Smooth muscle cell (in vitro differentiated cells): ENCODE data around the gene NCKAP5L. TPM values are rescaled to one million over a fixed set of nuclear protein-coding genes. Genes with fewer than 3 reads are reported as not detected.

Experiments used
- DNase-seq: peaks from one replicate; lab custom pipeline; 2025; ENCODE audit not compliant: unreplicated experiment; lab: John Stamatoyannopoulos, UW
- H2AFZ ChIP-seq: fragments of 200-600 bp; sonication (generic); 2 replicates; pipeline ENCODE4 v1.6.0; 2016; ENCODE audit warnings: antibody characterized with exemption, low read depth, mild to moderate bottlenecking
- H3F3A ChIP-seq: fragments of 200-600 bp; sonication (generic); 2 replicates; pipeline ENCODE4 v1.6.0; 2017; ENCODE audit warnings: antibody characterized with exemption, low read depth
- H3K27ac ChIP-seq: fragments of 200-600 bp; sonication (generic); 2 replicates; pipeline ENCODE4 v1.5.1; 2016; ENCODE audit warnings: low read depth, mild to moderate bottlenecking
- H3K27me3 ChIP-seq: fragments of 200-600 bp; sonication (generic); 2 replicates; pipeline ENCODE4 v1.6.1; 2016; ENCODE audit warnings: low read depth, mild to moderate bottlenecking
- H3K36me3 ChIP-seq: fragments of 200-600 bp; sonication (generic); 2 replicates; pipeline ENCODE4 v1.5.1; 2016; ENCODE audit warnings: low read depth
- H3K4me1 ChIP-seq: fragments of 200-600 bp; sonication (generic); 2 replicates; pipeline ENCODE4 v1.5.1; 2016; ENCODE audit warnings: low read depth
- H3K4me2 ChIP-seq: fragments of 200-600 bp; sonication (generic); 2 replicates; pipeline ENCODE4 v1.6.0; 2016; ENCODE audit warnings: mild to moderate bottlenecking
- H3K4me3 ChIP-seq: fragments of 200-600 bp; sonication (generic); 2 replicates; pipeline ENCODE4 v1.5.1; 2016; ENCODE audit warnings: mild to moderate bottlenecking
- H3K79me2 ChIP-seq: fragments of 200-600 bp; sonication (generic); 2 replicates; pipeline ENCODE4 v1.6.0; 2016; ENCODE audit warnings: low read depth, mild to moderate bottlenecking
- H3K9ac ChIP-seq: fragments of 200-600 bp; sonication (generic); 2 replicates; pipeline ENCODE4 v1.6.0; 2016; ENCODE audit warnings: low read depth
- H3K9me3 ChIP-seq: fragments of 200-600 bp; sonication (generic); replicated peaks from 2 replicates; pipeline ENCODE4 v1.5.1; 2016; ENCODE audit warnings: low read depth
- H4K20me1 ChIP-seq: fragments of 200-600 bp; sonication (generic); 2 replicates; pipeline ENCODE4 v1.6.0; 2016; ENCODE audit warnings: low read depth
- CTCF ChIP-seq: fragments of 200-600 bp; sonication (generic); IDR thresholded peaks from 2 replicates; pipeline ENCODE4 v1.5.1; 2017; ENCODE audit warnings: borderline replicate concordance, mild to moderate bottlenecking, antibody characterized with exemption; ENCODE audit not compliant: insufficient read depth, poor library complexity, severe bottlenecking
- WGBS: methylation state at CpG from one replicate; pipeline ENCODE4 v1.1.7; 2016; ENCODE audit warnings: low lambda C conversion rate; 5-methylcytosine and 5-hydroxymethylcytosine counted together
- polyA plus RNA-seq: library from polyadenylated mRNA; unstranded; fragments of >200 nt; fragmentation: Nextera tagmentation; extraction: Ambion mirVana; gene quantifications from 2 replicates; pipeline ENCODE4 v1.2.1, GENCODE V29; 2016
- total RNA-seq: library from RNA; depleted of rRNA; stranded (reverse); fragments of >200 nt; gene quantifications from 2 replicates; pipeline ENCODE4 v1.2.3, GENCODE V29; 2014

The NCKAP5L gene
- total and polyA plus RNA-seq, 2 experiments from 2014 or later = 24.1 to 29.4 TPM

GRCh38 chr12:49823350-49823749 lies 4.9 kb downstream of the NCKAP5L start:
- Histone ChIP-seq H2AFZ (no peak overlapping the region), H3K9me3 (no peaks in the 10 kb centered on the region), H3K4me3 (no peak overlapping the region), H3K27ac (no peak overlapping the region), H3K4me2 (no peak overlapping the region), H3K9ac (no peak overlapping the region), H3K4me1 (peaks cover 28% of the 10 kb centered on the region), H3K36me3 (no peaks in the 10 kb centered on the region), H3K79me2 (no peaks in the 10 kb centered on the region), H3F3A (peaks cover 9% of the 10 kb centered on the region), H3K27me3 (no peaks in the 10 kb centered on the region), H4K20me1 (no peaks in the 10 kb centered on the region)
- DNase-seq = no peak
- WGBS = no CpG with 5 or more reads among the region's 1 CpG
- TF ChIP-seq CTCF = no peak

- DNase-seq = no peak
- H3F3A ChIP-seq = peaks cover 2% of the 10 kb centered on the region
- H3K27ac ChIP-seq = no peak overlapping the region
- H2AFZ ChIP-seq = no peak overlapping the region
- no peaks in the 10 kb centered on the region for H3K27me3 ChIP-seq
- H3K4me2 ChIP-seq = no peak overlapping the region
- no peaks in the 10 kb centered on the region for H3K79me2 ChIP-seq
- H3K9me3 ChIP-seq = no peaks in the 10 kb centered on the region
- 91% methylated on average over 9 of the region's 10 CpGs for WGBS
- no peak overlapping the region for H3K9ac ChIP-seq
- no peak overlapping the region for H3K4me3 ChIP-seq
- H3K4me1 ChIP-seq = peaks cover 21% of the 10 kb centered on the region
- no peaks in the 10 kb centered on the region for H4K20me1 ChIP-seq
- TF ChIP-seq CTCF = no peak
- no peaks in the 10 kb centered on the region for H3K36me3 ChIP-seq
Observed at GRCh38 chr12:49821373-49822287, 6.6 kb downstream of the NCKAP5L start.

GRCh38 chr12:49819786-49820185 lies 8.4 kb downstream of the NCKAP5L start:
- DNase-seq = no peak
- Histone ChIP-seq H2AFZ (no peak overlapping the region), H3K9ac (no peak overlapping the region), H3K9me3 (no peaks in the 10 kb centered on the region), H3K79me2 (no peaks in the 10 kb centered on the region), H3K4me1 (peaks cover 3% of the 10 kb centered on the region), H3K27me3 (no peaks in the 10 kb centered on the region), H3K36me3 (no peaks in the 10 kb centered on the region), H4K20me1 (no peaks in the 10 kb centered on the region), H3K4me2 (no peak overlapping the region), H3K4me3 (no peak overlapping the region), H3F3A (no peaks in the 10 kb centered on the region), H3K27ac (no peak overlapping the region)
- WGBS = 98% methylated on average over 2 of the region's 2 CpGs
- no peak for TF ChIP-seq CTCF
